DMS153 (cell line): ENCODE results near the gene GIT2.
"Not testable (repeated sequence)": the region's sequence is repeated elsewhere in the genome, so short reads cannot be mapped to it uniquely, and the experiment has no call there.

ENCODE experiments used
- DNase-seq: peaks from one replicate; lab custom pipeline; 2025; lab: John Stamatoyannopoulos, UW

GIT2 gene

DNA sequence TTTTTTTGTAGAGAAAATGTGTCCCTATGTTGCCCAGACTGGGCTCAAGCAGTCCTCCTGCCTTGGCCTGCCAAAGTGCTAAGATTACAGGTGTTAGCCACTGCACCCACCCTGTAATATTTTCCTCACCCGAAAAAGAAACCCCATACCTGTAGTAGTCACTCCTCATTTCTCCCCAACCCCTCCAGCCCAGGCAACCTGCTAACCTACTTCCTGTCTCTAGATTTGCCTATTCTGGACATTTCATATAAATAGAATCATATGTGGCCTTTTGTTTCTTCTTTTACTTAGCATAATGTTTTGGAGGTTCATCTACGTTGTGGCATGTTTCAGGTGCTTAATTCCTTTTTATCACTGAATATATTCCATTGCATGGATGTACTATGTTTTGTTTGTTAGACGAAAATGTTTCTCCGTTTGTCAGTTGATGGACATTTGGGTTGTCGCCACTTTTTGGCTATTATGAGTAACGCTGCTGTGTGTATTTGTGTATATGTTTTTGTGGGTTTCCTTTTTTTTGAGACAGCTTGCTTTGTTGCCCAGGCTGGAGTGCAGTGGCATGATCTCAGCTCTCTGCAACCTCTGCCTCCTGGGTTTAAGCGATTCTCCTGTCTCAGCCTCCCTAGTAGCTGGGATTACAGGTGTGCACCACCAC lies 9.3 kb upstream of the GIT2 start:
- DNase-seq, result no peak

DNA sequence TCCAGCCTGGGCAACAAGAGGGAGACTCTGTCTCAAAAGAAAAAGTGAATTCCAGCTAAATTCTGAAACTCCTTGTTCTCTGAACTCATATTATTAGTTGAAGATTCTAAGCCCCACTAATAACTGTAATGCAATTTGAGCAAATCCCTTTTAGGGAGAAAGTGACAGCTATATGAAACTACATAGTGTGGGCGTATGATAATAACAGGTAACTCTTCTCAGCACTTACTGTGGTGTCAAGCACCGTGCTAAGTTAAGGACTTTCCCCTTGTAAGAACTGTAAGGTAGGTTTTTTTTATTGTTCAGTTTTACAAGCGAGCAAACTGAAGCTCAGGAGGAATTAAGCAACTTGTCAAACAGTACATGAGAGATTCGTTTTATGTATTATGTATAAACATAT lies 8.4 kb upstream of the GIT2 start:
- DNase-seq, result no peak

DNA sequence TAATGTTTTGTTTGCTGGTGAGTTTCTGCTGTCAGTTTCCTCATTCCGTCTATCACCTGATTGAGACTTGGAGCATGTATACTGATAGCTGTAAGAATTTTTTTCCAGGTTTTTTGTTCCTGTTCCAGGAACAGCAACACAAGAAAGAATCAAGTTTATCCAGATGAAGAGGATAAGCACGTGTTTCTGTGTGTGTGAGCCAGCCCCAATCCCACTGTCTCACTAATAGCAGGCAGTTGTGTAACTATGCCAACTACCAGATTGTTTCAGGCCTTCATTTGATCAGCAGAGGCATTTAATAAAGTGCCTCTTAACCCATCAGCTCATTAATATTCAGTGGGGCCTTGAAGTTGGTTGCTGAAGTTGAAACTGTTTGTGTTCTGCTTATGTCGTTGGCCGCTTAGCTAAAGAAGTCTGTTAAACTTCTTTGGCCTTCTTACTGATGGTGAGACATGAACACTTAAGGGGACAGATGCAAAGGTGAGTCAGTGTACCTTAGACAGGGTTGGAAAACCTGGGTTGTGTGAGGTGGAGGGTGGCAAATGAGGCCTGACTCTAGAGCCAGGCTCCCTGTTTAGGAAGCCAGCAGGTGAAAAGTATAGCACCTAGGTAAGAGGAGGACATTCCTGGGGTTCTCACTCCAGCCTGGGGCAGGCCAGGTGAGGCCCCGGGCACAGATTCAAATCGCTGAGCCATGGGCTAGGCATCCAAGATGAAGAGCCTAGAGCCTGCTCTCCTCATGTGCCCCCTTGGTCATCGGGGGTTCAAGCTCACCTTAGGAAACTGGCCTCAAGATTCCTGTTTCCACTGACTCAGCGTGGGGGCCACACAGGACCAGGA lies 6.7 kb upstream of the GIT2 start:
- DNase-seq, result no peak

DNA sequence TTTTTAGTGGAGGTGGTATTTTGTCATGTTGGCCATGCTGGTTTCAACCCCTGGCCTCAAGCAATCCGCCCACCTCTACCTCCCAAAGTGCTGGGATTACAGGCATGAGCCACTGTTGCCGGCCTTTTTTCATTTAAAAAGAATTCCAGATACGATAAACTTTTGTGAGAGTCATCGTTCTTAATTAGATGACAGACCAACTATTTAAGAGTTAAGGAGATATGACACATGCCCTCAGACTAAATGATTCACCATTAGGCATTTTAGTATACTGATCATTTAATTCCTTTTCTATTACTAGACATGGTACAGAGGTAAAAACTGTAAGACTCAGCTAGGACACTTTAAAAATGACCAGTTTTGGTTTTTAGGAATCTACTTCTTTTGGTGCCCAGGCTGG lies 5.4 kb upstream of the GIT2 start:
- DNase-seq, result no peak

DNA sequence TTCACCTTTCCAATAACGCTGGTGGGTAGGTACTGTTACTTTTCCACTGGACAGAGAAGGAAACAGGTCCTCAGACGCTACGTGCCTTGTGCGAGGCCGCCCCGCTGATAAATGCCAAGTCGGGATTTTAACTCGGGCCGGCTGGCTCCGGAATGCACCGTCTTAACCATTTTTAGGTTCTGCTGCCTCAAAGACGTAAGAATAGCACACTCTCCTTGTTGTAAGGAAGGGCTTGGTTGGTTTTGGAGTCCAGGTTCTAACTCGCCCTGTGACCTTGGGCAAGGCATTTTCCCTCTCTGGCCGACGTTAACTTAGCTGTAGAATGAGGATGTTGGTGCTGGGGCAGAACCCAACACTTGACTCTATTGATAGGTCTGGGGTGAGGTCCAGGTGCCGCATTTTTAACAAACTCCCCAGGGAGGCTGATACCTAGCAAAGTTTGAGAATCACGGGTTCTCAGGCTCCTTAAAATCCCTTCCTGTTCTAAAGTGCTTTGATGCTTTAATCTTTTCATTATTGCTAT lies 3.9 kb upstream of the GIT2 start:
- no peak for DNase-seq

DNA sequence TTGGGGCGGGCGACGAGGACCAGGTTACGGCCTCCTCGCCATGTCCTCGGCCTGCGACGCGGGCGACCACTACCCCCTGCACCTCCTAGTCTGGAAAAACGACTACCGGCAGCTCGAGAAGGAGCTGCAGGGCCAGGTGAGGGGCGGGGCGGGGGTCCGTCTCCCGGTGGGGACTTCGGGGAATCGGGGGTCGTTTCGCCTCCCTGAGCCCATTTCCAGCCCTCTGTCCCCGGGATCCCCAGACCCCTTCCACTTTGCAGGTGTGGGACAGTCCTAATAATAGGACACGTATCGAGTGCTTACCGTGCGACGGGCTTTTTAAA lies 3.4 kb upstream of the GIT2 start:
- no peak for DNase-seq

DNA sequence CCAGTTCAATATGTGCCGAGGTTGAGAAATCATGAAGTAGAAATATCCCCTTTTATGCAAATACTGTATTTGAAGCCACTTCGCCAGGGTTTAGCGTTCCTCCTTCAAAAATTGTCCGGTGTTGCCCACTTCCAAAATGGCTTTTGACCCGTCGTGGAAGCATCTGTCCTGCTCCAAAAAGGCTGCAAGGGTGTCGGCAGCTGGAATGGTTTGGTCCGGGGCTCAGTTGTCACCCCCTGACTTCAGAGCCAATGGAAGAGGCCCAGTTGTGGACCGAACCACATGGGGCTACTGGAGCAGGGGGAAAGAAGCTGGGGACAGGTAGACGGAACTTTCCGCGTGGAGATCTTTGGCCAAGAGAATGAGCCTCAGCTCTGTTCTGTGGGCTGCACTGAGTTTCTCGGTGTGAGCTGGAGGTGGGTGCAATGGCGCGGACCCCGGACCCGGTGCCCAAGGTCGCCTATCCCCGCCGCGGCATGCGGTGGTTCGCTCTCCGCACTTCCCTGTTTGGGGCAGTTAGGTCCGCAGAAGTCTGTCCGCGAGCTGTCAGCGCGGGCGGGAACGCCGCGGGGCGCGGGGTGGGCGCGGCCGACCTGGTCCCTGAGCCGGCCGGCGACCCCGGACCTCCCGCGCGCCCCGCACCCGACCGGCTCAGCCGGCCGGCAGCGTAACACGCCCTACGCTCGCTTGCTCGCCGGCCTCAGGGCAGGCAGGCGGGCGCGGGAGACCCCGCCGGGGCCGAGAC lies 2.9 kb upstream of the GIT2 start, which contains the start of gene ANKRD13A:
Gene ANKRD13A, plus strand, starts transcription at position 527 of the 745 bp plus-strand sequence. CDS start 259 bp downstream, outside the sequence.
- peak; percentile 60 for DNase-seq

DNA sequence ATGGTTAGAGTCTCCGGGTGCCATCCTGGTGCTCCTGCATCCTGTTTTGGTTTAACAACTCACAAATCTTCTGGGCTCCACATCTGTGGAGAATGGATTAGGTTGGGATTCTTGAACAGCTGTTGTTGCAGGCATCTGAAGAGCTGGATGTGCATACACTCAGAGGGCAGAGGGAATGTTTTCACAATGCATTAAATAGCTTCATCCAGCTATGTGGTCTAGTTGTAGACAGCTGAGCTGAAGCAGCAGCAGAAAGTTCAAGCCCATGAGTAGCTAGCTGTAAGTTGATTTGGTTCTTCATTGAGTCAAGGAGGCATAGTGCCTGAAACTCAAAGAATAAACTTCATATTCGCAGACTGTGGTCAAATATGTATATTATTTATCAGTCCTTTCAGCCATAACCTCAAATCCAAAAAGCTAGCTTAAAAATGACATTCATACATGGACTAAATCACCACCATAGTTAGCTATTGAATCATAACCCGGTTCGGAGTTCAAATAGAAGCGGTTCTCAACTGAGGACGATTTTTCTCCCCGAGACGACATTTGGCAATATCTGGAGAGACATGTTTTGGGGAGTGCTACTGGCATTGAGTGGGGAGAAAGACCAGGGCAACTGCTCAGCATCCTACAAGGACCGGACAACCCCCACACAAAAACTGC lies 2.2 kb upstream of the GIT2 start:
- DNase-seq, result no peak

DNA sequence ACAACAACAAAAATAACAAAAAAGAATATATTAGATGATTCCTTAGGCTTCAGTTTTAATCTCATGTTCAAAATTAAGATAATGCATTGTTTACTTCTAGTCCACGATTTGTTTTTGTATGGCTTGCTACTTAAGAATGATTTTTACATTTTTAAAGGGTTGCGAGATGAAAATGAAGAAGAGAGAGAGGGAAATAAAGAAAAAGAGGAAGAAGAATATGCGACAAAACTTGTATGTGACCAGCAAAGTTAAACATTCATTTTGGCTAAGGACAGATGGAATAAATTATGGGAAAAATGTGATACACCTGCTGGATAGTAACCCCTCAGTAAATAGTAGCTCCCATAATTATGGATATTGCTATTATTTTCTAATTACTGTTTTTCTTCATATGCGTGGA lies 1.2 kb upstream of the GIT2 start:
- DNase-seq, result no peak

DNA sequence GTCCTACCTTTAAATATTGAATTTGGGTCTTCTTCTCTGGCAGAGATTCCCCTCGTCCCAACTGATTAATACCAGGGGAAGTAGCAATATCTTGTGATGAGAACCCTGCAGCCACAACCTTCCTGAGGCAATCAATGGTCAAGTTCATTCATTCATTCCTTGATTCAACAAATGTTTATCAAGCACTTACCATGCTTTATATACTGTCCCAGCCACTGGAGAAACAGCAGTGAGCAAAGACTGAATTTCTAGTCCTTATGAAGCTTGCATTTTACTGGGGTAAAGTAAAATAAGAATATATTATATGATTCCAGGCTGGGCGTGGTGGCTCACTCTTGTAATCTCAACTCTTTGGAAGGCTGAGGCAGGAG lies 300 bp upstream of the GIT2 start:
- DNase-seq, result no peak

DNA sequence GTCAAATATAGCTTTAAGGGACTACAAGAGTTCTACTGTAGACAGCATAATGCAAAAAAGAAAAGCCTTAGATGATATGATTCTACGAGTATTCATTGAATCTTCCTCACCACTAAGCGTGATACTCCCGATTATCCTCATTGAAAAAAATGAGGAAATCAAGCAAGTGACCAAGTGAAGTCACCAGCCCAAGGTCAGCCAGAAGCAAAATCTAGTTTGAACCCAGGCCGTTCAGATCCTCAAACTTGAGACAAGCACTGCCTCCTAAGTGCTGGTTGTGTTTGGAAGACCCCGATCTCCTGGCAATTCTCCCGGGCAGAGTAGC lies 845 bp downstream of the GIT2 start:
- DNase-seq, result no peak

DNA sequence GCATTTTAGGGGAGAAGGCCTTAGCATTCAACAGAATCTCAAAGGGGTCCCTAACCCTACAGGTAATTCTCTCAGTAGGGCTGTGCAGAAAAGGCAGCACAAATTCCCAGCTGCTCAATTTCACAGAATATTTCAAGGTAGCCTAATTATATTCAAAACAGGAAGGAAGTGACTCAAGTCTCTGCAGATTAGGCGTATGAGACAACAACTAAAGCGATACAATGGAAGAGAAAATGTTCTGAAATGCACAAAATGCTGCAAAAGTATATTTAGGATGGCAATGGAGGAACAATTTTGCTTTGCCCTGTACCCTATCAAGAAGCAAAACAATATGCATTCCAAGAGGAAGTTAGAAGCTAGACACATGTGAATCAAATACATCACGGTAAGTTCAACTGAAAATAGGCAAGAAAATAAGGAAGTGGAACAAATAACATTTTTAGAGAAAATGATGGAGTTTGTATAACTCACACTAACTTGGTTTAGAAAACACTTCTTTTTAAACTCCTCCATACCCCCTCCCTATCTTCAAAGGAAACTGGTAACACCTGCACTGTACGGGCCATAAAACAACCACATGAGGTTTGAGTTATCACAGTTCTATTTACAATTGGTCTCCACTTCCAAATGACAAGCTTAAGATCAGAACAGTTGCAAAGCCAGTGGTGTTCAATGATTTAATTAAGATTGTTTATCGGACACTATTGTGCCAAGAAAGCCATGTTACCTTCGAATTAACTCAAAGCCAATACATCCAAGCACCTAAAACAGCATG lies 1.6 kb downstream of the GIT2 start:
- no peak for DNase-seq

DNA sequence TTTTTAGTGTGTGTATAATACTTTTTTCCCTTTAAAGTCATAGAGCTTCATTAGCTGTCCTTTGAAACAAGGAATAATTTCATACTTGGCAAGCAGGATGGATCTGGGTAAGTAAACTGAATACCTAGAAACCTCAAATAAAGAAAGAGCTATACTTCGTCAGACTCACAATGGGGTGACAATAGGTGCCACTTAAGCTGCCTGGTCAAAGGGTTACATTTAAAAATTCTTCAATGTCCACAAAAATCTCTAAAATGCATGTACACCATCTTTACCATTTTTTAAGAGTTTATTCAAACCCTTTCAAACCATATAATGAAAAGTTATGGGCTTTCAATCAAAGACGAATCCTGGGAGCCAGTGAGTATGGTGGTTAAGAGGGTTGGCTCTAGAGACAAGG lies 3.1 kb downstream of the GIT2 start:
- no peak for DNase-seq

DNA sequence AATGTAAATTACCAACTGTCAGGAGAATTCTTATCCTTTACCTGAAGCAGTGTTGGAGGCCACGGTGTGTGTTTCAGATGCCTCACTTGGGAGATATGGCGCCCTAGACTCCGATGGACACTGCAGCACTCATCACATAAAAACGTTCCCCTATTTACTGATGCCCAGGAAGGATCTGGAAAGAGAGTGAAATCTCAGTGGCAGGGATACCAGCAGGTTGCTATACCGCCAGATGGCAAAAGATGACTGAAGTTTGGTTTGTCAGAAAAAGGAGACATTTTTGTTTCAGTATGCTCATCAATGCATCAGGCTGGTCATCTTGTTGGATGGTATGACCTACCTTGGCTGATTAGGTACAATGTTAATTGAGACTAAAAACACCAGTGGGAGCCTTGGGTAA lies 4.6 kb downstream of the GIT2 start:
- DNase-seq, result no peak

DNA sequence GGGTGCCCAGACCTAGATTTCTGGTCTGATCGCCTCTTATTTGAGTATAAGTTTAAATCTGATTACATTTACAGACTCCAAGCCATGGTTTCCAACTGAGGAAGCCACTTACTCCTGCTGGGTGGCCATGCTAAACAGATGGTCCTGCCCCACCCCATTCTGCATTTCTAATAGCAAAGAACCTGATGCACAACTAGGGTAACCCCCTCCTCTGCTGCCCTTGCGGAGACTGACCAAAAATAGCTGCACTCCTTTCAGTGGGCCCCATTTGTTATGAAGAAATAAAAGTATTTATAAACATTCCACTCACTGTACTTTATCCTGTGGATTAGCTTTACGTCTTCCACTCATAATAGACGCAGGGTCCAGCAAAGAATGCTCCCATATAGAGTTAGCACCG lies 6.8 kb downstream of the GIT2 start:
- DNase-seq, result no peak

DNA sequence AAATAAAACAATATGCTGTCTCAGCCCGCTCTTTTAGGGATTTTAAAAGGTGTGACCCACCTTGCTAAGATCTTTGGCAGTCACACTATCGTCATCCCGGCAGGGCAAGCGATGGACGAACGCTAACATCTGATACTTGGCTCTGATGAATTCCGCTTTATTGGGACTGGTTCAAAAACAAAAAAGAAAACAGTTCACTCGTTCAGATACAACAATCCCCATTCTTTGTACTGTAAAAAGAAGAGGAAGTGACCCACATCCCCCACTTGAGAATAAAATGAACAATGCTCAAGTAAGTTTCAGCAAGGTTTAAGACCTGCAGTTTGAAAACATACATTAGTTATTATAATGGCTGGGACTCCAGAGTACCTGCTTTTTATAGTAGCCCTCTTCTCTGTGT lies 7.3 kb downstream of the GIT2 start:
- DNase-seq, result no peak

DNA sequence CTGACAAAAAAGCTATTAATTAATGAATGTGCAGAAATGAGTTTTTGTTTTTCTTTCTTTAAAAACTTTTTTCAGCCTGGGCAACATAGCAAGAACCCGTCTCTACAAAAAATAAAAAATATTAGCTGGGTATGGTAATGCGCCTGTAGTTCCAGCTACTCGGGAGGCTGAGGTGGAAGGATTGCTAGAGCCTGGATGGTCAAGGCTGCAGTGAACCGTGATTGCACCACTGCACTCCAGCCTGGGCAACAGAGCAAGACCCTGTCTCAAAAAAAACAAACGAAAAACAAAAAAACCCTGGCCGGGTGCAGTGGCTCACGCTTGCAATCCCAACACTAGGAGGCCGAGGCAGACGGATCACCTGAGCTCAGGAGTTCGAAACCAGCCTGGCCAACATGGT lies 7.9 kb downstream of the GIT2 start:
- DNase-seq, result no peak

DNA sequence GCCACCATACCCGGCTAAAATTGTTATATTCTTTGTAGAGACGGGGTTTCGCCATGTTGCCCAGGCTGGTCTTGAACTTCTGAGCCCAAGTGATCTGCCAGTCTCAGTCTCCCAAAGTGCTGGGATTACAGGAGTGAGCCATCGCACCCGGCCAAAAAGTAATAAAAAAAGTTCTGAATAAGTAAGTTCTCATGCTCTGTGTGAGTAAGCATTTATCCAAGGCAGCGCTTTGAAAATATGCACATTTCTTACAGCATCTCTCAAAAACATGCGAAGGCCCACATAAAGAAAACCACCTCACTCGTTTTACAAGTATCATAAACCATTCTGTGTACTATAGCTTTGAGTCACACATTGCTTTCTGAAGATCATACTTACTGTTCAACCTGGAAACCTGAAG lies 8.6 kb downstream of the GIT2 start:
- DNase-seq, result no peak

DNA sequence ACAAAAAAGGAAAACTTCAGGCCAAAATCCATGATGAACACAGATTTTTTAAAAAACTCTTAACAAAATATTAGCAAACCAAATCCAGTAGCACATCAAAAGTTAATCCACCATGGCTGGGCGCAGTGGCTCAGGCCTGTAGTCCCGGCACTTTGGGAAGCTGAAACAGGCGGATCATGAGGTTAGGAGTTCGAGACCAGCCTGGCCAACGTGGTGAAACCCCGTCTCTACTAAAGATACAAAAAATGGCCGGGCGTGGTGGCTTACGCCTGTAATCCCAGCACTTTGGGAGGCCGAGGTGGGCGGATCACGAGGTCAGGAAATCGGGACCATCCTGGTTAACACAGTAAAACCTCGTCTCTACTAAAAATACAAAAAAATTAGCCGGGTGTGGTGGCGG lies 9.9 kb downstream of the GIT2 start:
- not testable (repeated sequence) for DNase-seq

DNA sequence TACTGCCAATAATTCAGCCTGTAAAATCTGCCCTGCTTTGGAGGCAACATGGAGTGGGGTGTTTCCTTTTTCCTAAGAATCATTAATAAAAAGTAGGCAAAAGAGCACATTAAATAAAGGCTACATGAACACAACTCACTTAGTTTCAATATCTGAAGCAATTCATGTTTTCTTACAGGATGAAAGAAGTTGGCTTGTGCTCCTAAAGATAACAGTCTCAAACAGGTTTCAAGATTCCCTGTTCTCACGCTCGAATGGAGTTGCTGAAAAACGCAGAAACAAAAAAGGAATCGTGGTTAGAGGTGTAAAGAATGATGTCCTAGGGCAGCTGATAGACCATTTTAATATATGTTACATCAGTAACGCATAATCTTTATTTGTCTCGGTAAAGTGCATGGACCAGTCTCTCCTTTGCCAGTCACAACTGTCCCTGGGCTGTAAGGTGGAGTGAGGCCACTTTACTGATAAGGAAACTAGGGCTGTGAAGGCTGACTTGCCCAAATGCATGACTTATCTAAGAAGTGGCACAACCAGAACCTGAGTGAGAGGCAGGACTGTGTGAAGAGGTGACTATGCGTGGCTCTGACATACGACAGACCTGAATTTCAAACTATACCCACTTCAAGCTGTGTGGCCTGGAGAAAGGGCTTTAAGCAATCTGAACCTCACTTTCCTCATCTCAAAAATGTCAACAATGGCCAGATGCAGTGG lies 12.6 kb downstream of the GIT2 start:
- DNase-seq, result no peak

DNA sequence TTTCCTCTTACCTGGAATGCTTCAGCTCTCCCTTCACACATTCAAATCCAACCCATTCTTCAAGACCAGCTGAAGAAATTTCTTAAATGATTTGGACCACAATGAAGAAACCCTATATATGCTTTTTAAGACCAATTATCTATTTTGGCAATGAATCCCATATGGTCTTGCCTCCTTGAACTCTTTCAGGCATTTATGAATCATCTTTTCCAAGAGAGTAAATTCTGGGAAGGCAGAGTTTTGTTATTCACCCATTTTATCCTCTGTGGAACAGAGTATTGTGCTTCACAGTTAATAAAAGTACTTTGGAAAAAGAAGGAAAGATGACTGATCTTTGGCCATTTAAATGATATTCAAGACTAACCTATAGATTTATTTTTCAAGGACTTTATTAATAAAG lies 14.0 kb downstream of the GIT2 start:
- DNase-seq, result no peak
